ENCODE results near the gene ALKBH5.

Gene ALKBH5

GRCh38 chr17:18247613-18248001 is 64.0 kb downstream of the ALKBH5 start:
- Histone ChIP-seq H3K9ac (ENCODE audit: low read length in 5 of 5) (no peak overlapping the region), H3K36me3 (ENCODE audit: control insufficient read depth in 5 of 5, insufficient read depth in 5 of 5, low read length in 5 of 5) (peaks cover 0 to 93% (median 81%) of the 10 kb centered on the region in 5 donors), H3K9me3 (ENCODE audit: control insufficient read depth in 5 of 5, low read length in 5 of 5) (no peaks in the 10 kb centered on the region), H3K27me3 (ENCODE audit: control insufficient read depth in 5 of 5, insufficient read depth in 4 of 5, low read length in 5 of 5) (no peaks in the 10 kb centered on the region), H3K4me3 (ENCODE audit: low read depth in 1 of 5, low read length in 5 of 5) (no peak overlapping the region), H3K27ac (ENCODE audit: low read depth, low read length) (peak overlapping the region; percentile 17), H3K4me1 (ENCODE audit: control insufficient read depth in 5 of 5, insufficient read depth in 5 of 5, low read length in 5 of 5) (peaks cover 3 to 23% (median 20%) of the 10 kb centered on the region in 5 donors)

- Histone ChIP-seq H3K9me3 (ENCODE audit: control insufficient read depth in 5 of 5, low read length in 5 of 5) (no peaks in the 10 kb centered on the region), H3K4me1 (ENCODE audit: control insufficient read depth in 5 of 5, insufficient read depth in 5 of 5, low read length in 5 of 5) (peaks cover 3 to 23% (median 20%) of the 10 kb centered on the region in 5 donors), H3K4me3 (ENCODE audit: low read depth in 1 of 5, low read length in 5 of 5) (no peak overlapping the region), H3K9ac (ENCODE audit: low read length in 5 of 5) (peak overlapping the region in 1 of 5 donors; percentile 15), H3K36me3 (ENCODE audit: control insufficient read depth in 5 of 5, insufficient read depth in 5 of 5, low read length in 5 of 5) (peaks cover 0 to 96% (median 84%) of the 10 kb centered on the region in 5 donors), H3K27me3 (ENCODE audit: control insufficient read depth in 5 of 5, insufficient read depth in 4 of 5, low read length in 5 of 5) (no peaks in the 10 kb centered on the region), H3K27ac (ENCODE audit: low read depth, low read length) (peak overlapping the region; percentile 17)
These were observed 64.7 kb downstream of the ALKBH5 start for GRCh38 chr17:18248300-18248731.

GRCh38 chr17:18248811-18249210 is 65.2 kb downstream of the ALKBH5 start:
- Histone ChIP-seq H3K27me3 (ENCODE audit: control insufficient read depth in 5 of 5, insufficient read depth in 4 of 5, low read length in 5 of 5) (no peaks in the 10 kb centered on the region), H3K36me3 (ENCODE audit: control insufficient read depth in 5 of 5, insufficient read depth in 5 of 5, low read length in 5 of 5) (peaks cover 0 to 96% (median 84%) of the 10 kb centered on the region in 5 donors), H3K9ac (ENCODE audit: low read length in 5 of 5) (peak overlapping the region in 1 of 5 donors; percentile 15), H3K4me1 (ENCODE audit: control insufficient read depth in 5 of 5, insufficient read depth in 5 of 5, low read length in 5 of 5) (peaks cover 3 to 23% (median 20%) of the 10 kb centered on the region in 5 donors), H3K27ac (ENCODE audit: low read depth, low read length) (no peak overlapping the region), H3K9me3 (ENCODE audit: control insufficient read depth in 5 of 5, low read length in 5 of 5) (no peaks in the 10 kb centered on the region), H3K4me3 (ENCODE audit: low read depth in 1 of 5, low read length in 5 of 5) (no peak overlapping the region)

GRCh38 chr17:18250259-18250658 is 66.6 kb downstream of the ALKBH5 start:
- Histone ChIP-seq H3K36me3 (ENCODE audit: control insufficient read depth in 5 of 5, insufficient read depth in 5 of 5, low read length in 5 of 5) (peaks cover 0 to 98% (median 89%) of the 10 kb centered on the region in 5 donors), H3K27me3 (ENCODE audit: control insufficient read depth in 5 of 5, insufficient read depth in 4 of 5, low read length in 5 of 5) (no peaks in the 10 kb centered on the region), H3K9me3 (ENCODE audit: control insufficient read depth in 5 of 5, low read length in 5 of 5) (no peaks in the 10 kb centered on the region), H3K4me3 (ENCODE audit: low read depth in 1 of 5, low read length in 5 of 5) (no peak overlapping the region), H3K9ac (ENCODE audit: low read length in 5 of 5) (no peak overlapping the region), H3K4me1 (ENCODE audit: control insufficient read depth in 5 of 5, insufficient read depth in 5 of 5, low read length in 5 of 5) (peaks cover 3 to 23% (median 20%) of the 10 kb centered on the region in 5 donors), H3K27ac (ENCODE audit: low read depth, low read length) (no peak overlapping the region)

- Histone ChIP-seq H3K27ac (ENCODE audit: low read depth, low read length) (no peak overlapping the region), H3K4me3 (ENCODE audit: low read depth in 1 of 5, low read length in 5 of 5) (no peak overlapping the region), H3K27me3 (ENCODE audit: control insufficient read depth in 5 of 5, insufficient read depth in 4 of 5, low read length in 5 of 5) (no peaks in the 10 kb centered on the region), H3K9me3 (ENCODE audit: control insufficient read depth in 5 of 5, low read length in 5 of 5) (no peaks in the 10 kb centered on the region), H3K36me3 (ENCODE audit: control insufficient read depth in 5 of 5, insufficient read depth in 5 of 5, low read length in 5 of 5) (peaks cover 0 to 98% (median 89%) of the 10 kb centered on the region in 5 donors), H3K4me1 (ENCODE audit: control insufficient read depth in 5 of 5, insufficient read depth in 5 of 5, low read length in 5 of 5) (peaks cover 3 to 23% (median 20%) of the 10 kb centered on the region in 5 donors), H3K9ac (ENCODE audit: low read length in 5 of 5) (no peak overlapping the region)
These were observed 67.1 kb downstream of the ALKBH5 start for GRCh38 chr17:18250708-18251107.

- no peaks in the 10 kb centered on the region for H3K27me3 ChIP-seq (ENCODE audit: control insufficient read depth in 5 of 5, insufficient read depth in 4 of 5, low read length in 5 of 5)
- H3K4me3 ChIP-seq (ENCODE audit: low read depth in 1 of 5, low read length in 5 of 5), result no peak overlapping the region
- peaks cover 3 to 24% (median 21%) of the 10 kb centered on the region in 5 donors for H3K4me1 ChIP-seq (ENCODE audit: control insufficient read depth in 5 of 5, insufficient read depth in 5 of 5, low read length in 5 of 5)
- peaks cover 0 to 98% (median 89%) of the 10 kb centered on the region in 5 donors for H3K36me3 ChIP-seq (ENCODE audit: control insufficient read depth in 5 of 5, insufficient read depth in 5 of 5, low read length in 5 of 5)
- no peak overlapping the region for H3K9ac ChIP-seq (ENCODE audit: low read length in 5 of 5)
- no peaks in the 10 kb centered on the region for H3K9me3 ChIP-seq (ENCODE audit: control insufficient read depth in 5 of 5, low read length in 5 of 5)
- no peak overlapping the region for H3K27ac ChIP-seq (ENCODE audit: low read depth, low read length)
These were observed 67.6 kb downstream of the ALKBH5 start for GRCh38 chr17:18251204-18251603.

- no peaks in the 10 kb centered on the region for H3K27me3 ChIP-seq (ENCODE audit: control insufficient read depth in 5 of 5, insufficient read depth in 4 of 5, low read length in 5 of 5)
- peaks cover 0 to 95% (median 87%) of the 10 kb centered on the region in 5 donors for H3K36me3 ChIP-seq (ENCODE audit: control insufficient read depth in 5 of 5, insufficient read depth in 5 of 5, low read length in 5 of 5)
- H3K4me1 ChIP-seq (ENCODE audit: control insufficient read depth in 5 of 5, insufficient read depth in 5 of 5, low read length in 5 of 5), result peaks cover 10 to 32% (median 31%) of the 10 kb centered on the region in 5 donors
- no peak overlapping the region for H3K4me3 ChIP-seq (ENCODE audit: low read depth in 1 of 5, low read length in 5 of 5)
- H3K9ac ChIP-seq (ENCODE audit: low read length in 5 of 5), result no peak overlapping the region
- H3K27ac ChIP-seq (ENCODE audit: low read depth, low read length), result no peak overlapping the region
- H3K9me3 ChIP-seq (ENCODE audit: control insufficient read depth in 5 of 5, low read length in 5 of 5), result no peaks in the 10 kb centered on the region
These were observed 68.5 kb downstream of the ALKBH5 start for GRCh38 chr17:18252160-18252559.

GRCh38 chr17:18253187-18253884 is 69.7 kb downstream of the ALKBH5 start:
- H3K9ac ChIP-seq (ENCODE audit: low read length in 5 of 5), result no peak overlapping the region
- peaks cover 0 to 83% (median 78%) of the 10 kb centered on the region in 5 donors for H3K36me3 ChIP-seq (ENCODE audit: control insufficient read depth in 5 of 5, insufficient read depth in 5 of 5, low read length in 5 of 5)
- peaks cover 5 to 28% (median 27%) of the 10 kb centered on the region in 5 donors for H3K4me1 ChIP-seq (ENCODE audit: control insufficient read depth in 5 of 5, insufficient read depth in 5 of 5, low read length in 5 of 5)
- no peak overlapping the region for H3K27ac ChIP-seq (ENCODE audit: low read depth, low read length)
- H3K4me3 ChIP-seq (ENCODE audit: low read depth in 1 of 5, low read length in 5 of 5), result no peak overlapping the region
- H3K9me3 ChIP-seq (ENCODE audit: control insufficient read depth in 5 of 5, low read length in 5 of 5), result no peaks in the 10 kb centered on the region
- H3K27me3 ChIP-seq (ENCODE audit: control insufficient read depth in 5 of 5, insufficient read depth in 4 of 5, low read length in 5 of 5), result no peaks in the 10 kb centered on the region

- no peak overlapping the region for H3K4me3 ChIP-seq (ENCODE audit: low read depth in 1 of 5, low read length in 5 of 5)
- H3K9me3 ChIP-seq (ENCODE audit: control insufficient read depth in 5 of 5, low read length in 5 of 5), result no peaks in the 10 kb centered on the region
- no peak overlapping the region for H3K9ac ChIP-seq (ENCODE audit: low read length in 5 of 5)
- H3K27me3 ChIP-seq (ENCODE audit: control insufficient read depth in 5 of 5, insufficient read depth in 4 of 5, low read length in 5 of 5), result no peaks in the 10 kb centered on the region
- H3K36me3 ChIP-seq (ENCODE audit: control insufficient read depth in 5 of 5, insufficient read depth in 5 of 5, low read length in 5 of 5), result peaks cover 0 to 74% (median 71%) of the 10 kb centered on the region in 5 donors
- H3K4me1 ChIP-seq (ENCODE audit: control insufficient read depth in 5 of 5, insufficient read depth in 5 of 5, low read length in 5 of 5), result peaks cover 5 to 24% (median 24%) of the 10 kb centered on the region in 5 donors
- H3K27ac ChIP-seq (ENCODE audit: low read depth, low read length), result no peak overlapping the region
These were observed 70.6 kb downstream of the ALKBH5 start for GRCh38 chr17:18253947-18254821.

All from subcutaneous abdominal adipose tissue (tissue), 5 donors.